Adrenal gland (tissue), 5 donors: ENCODE measurements around the gene SPRR1B.

Source experiments
- CTCF ChIP-seq, 6 experiments: fragments of 450-650 bp in 4 of 6; fragments of 200-600 bp in 2 of 6; sonication (generic) in 1 of 6; IDR thresholded peaks; 1 replicate in 5 of 6; 2 replicates in 1 of 6; pipeline versions ENCODE4 v1.5.1 to v1.8.0; 2016 to 2021; ENCODE audit warnings: antibody characterized with exemption in 6 of 6, mild to moderate bottlenecking in 2 of 6, moderate library complexity in 1 of 6
- POLR2A ChIP-seq, 2 donors: fragments of 450-650 bp; IDR thresholded peaks; one replicate each; pipeline ENCODE4 v1.6.1; 2017; ENCODE audit warnings: antibody characterized with exemption in 2 of 2, mild to moderate bottlenecking in 2 of 2, moderate library complexity in 1 of 2
- donor health status: DM: no; HTN: no; CAD: no.

GRCh38 chr1:153000294-153000693 is 30.7 kb upstream of the SPRR1B start:
- TF ChIP-seq POLR2A (IDR thresholded peaks at IDR 0.05) (no peak), CTCF (IDR thresholded peaks at IDR 0.05) (no peak)
